ENCODE results near the gene XIRP1.

XIRP1 gene

DNA sequence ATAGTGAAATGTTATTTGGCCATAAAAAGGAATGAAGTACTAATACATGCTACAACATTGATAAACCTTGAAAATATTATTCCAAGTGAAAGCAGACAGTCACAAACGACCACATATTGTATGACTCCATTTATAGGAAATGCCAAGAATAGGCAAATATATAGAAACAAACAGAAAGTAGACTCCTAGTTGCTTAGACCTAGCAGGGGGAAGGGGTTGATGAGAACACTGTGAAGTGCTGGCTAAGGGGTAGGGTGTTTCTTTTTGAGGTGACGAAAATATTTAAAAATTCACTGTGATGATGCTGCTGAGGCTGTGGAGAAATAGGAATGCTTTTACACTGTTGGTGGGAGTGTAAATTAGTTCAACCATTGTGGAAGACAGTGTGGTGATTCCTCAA is 30.5 kb upstream of the XIRP1 start:
- H3K27me3 ChIP-seq (replicated peaks; ENCODE audit: control insufficient read depth, insufficient read depth, low read length): peaks cover 24% of the 10 kb centered on the region
- DNase-seq (ENCODE audit: low read depth): no peak
- no peaks in the 10 kb centered on the region for H3K9me3 ChIP-seq (ENCODE audit: control insufficient read depth, low read length)
- no peaks in the 10 kb centered on the region for H3K36me3 ChIP-seq (ENCODE audit: control insufficient read depth, insufficient read depth, low read length, severe bottlenecking)
- no peak overlapping the region for H3K4me3 ChIP-seq (ENCODE audit: low read length)
- no peak overlapping the region for H3K9ac ChIP-seq (ENCODE audit: low read length)
- H3K4me1 ChIP-seq (ENCODE audit: control insufficient read depth, insufficient read depth, low read length): peaks cover 5% of the 10 kb centered on the region

DNA sequence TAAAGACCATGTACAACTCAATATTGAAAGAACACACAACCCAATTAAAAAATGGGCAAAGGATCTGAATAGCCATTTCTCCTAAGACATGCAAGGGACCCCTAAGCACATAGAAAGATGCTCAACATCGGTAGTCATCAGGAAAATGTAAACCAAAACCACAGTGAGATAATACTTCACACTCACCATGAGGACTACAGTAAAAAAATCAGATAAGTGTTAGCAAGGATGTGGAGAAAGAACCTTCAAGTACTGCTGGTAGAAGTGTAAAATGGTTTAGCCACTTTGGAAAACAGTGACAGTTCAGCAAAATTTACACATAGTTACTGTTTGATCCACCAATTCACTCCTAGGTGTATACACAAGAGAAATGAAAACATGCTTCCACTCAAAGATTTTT is 30.1 kb upstream of the XIRP1 start:
- H3K36me3 ChIP-seq (ENCODE audit: control insufficient read depth, insufficient read depth, low read length, severe bottlenecking): no peaks in the 10 kb centered on the region
- no peak overlapping the region for H3K4me3 ChIP-seq (ENCODE audit: low read length)
- H3K4me1 ChIP-seq (ENCODE audit: control insufficient read depth, insufficient read depth, low read length): peaks cover 5% of the 10 kb centered on the region
- no peak for DNase-seq (ENCODE audit: low read depth)
- no peak overlapping the region for H3K9ac ChIP-seq (ENCODE audit: low read length)
- peaks cover 27% of the 10 kb centered on the region for H3K27me3 ChIP-seq (replicated peaks; ENCODE audit: control insufficient read depth, insufficient read depth, low read length)
- H3K9me3 ChIP-seq (ENCODE audit: control insufficient read depth, low read length): no peaks in the 10 kb centered on the region

DNA sequence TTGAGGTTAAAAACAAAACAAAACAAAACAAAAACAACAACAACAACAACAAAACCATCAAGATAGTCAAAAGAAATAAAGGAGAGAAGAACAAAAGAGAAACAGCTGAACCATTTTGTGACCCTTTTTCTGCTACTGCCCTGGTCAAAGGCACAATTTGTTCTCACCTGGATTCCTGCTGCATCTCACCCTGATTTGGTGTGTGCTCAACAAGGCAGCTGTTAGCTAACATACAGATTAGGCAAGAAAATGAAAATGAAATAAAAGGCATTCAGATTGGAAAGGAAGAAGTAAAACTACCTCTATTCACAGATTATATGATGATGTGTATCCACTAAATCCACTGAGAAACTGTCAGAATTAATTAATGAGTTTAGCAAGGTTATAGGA is 28.7 kb upstream of the XIRP1 start:
- H3K4me3 ChIP-seq (ENCODE audit: low read length): no peak overlapping the region
- no peaks in the 10 kb centered on the region for H3K36me3 ChIP-seq (ENCODE audit: control insufficient read depth, insufficient read depth, low read length, severe bottlenecking)
- H3K27me3 ChIP-seq (replicated peaks; ENCODE audit: control insufficient read depth, insufficient read depth, low read length): peaks cover 30% of the 10 kb centered on the region

DNA sequence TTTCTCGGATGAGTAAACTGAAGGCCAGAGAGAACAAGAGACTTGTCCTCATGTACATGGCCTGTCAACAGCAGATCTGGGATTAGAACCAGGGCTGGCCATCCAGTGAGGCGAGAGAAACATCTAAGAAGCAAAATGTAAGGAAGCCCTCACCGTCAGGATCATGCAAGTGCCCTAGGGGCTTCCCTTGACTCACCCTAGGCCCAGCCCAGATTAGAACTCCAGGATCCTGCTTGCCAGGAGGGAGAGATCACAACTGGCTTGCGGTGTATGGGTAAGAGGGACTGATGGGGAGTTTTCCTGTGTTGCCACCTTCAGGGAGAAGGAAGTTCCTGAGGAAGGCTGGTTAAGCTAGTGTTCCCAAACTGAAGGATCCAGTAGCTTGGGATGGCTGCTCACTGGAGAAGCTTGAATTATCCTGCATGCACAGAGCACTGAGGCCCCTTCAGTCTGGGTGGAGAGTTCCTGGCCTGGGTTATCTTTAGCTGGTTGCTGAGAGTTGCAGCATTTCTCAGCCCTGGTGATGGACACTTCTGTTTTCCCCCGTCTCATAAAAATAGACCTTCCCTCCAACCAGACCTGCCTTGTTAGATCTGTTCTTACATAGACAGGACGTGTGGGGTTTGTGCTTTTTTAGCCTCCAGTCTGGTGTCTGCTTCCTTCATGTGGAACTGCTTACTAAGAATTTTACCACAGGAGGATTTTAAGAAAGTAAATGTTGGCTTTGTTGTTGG is 28.2 kb upstream of the XIRP1 start:
- Histone ChIP-seq H3K36me3 (ENCODE audit: control insufficient read depth, insufficient read depth, low read length, severe bottlenecking) (no peaks in the 10 kb centered on the region), H3K9ac (ENCODE audit: low read length) (no peak overlapping the region), H3K4me1 (ENCODE audit: control insufficient read depth, insufficient read depth, low read length) (peaks cover 3% of the 10 kb centered on the region), H3K27me3 (replicated peaks; ENCODE audit: control insufficient read depth, insufficient read depth, low read length) (peaks cover 33% of the 10 kb centered on the region), H3K9me3 (ENCODE audit: control insufficient read depth, low read length) (no peaks in the 10 kb centered on the region), H3K4me3 (ENCODE audit: low read length) (no peak overlapping the region)
- no peak for DNase-seq (ENCODE audit: low read depth)

More for the DNA sequence above, 28.7 kb upstream of the XIRP1 start:
- DNase-seq (ENCODE audit: low read depth): no peak
- no peaks in the 10 kb centered on the region for H3K9me3 ChIP-seq (ENCODE audit: control insufficient read depth, low read length)
- peaks cover 5% of the 10 kb centered on the region for H3K4me1 ChIP-seq (ENCODE audit: control insufficient read depth, insufficient read depth, low read length)
- no peak overlapping the region for H3K9ac ChIP-seq (ENCODE audit: low read length)

DNA sequence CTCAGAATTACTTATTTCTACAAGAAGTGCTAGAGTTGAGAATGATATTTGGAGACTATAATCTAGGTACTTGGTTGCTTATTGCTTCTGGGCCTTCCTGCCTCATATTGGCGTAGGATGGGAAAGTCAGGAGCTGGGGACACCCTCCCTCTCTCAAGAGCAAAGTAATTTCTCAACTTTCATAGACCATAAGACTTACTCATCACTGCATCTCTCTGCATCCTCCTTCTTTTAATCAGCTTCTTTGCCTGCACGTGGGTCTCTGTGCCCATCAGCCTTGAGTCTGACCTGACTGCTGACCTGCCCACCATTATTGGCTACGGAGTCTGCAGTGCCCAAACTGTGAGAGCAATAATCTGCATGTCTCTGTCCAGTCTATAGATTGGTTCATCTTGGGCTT is 27.3 kb upstream of the XIRP1 start:
- peaks cover 26% of the 10 kb centered on the region for H3K27me3 ChIP-seq (replicated peaks; ENCODE audit: control insufficient read depth, insufficient read depth, low read length)
- H3K9me3 ChIP-seq (ENCODE audit: control insufficient read depth, low read length): no peaks in the 10 kb centered on the region
- H3K4me3 ChIP-seq (ENCODE audit: low read length): no peak overlapping the region
- no peaks in the 10 kb centered on the region for H3K36me3 ChIP-seq (ENCODE audit: control insufficient read depth, insufficient read depth, low read length, severe bottlenecking)
- no peak for DNase-seq (ENCODE audit: low read depth)
- H3K4me1 ChIP-seq (ENCODE audit: control insufficient read depth, insufficient read depth, low read length): no peaks in the 10 kb centered on the region
- H3K9ac ChIP-seq (ENCODE audit: low read length): no peak overlapping the region

DNA sequence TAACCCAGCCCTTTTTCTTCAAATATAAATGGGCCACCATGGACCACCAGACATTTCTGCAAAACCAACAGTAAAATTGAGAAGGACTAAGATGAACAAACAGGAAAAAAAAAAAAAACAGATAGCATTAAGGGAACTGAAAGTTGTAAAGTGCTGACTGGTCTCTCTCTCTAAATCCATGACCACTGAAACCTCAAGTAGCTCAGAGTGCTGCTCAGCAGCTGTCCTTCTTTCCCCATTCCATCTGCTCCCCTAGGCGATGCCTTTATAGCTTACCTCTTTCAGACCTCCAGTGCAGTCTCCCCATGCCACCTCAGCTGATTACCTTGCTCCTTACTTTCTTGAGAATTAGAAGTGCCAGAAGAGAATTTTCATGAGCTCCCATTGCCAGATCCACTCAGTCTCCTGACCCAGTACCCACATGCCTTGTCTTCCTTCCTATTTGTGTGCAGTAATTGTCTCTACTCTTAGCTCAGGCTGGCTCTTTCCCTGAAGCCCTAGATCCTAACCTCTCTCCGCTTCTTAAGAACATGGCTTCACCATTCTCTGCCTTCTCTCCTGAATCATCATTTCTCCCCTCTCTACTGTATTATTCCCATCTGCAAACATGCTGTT is 23.9 kb upstream of the XIRP1 start:
- Histone ChIP-seq H3K27me3 (replicated peaks; ENCODE audit: control insufficient read depth, insufficient read depth, low read length) (peaks cover 26% of the 10 kb centered on the region), H3K9me3 (ENCODE audit: control insufficient read depth, low read length) (no peaks in the 10 kb centered on the region), H3K4me3 (ENCODE audit: low read length) (no peak overlapping the region), H3K9ac (ENCODE audit: low read length) (no peak overlapping the region), H3K4me1 (ENCODE audit: control insufficient read depth, insufficient read depth, low read length) (no peaks in the 10 kb centered on the region), H3K36me3 (ENCODE audit: control insufficient read depth, insufficient read depth, low read length, severe bottlenecking) (no peaks in the 10 kb centered on the region)
- DNase-seq (ENCODE audit: low read depth): no peak

DNA sequence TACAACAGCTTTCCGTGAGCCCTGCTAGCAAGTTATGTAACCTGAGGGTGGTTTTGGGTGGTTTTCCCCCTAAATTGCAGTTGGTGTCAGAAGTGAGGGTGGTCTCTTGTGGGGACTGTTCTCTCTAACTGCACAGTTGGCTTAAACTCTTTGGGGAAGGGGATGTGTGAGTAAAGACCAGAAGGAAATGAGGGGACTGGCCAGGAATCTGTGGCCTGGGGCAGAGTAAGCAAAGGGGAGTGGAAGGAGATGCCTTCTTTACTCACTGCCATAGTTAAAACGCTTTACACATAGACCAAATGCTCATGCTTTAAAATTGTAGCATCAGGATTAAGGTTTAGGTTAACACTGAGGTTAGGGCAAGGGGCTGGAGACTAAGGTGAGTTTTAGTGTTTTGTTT is 21.2 kb upstream of the XIRP1 start:
- Histone ChIP-seq H3K4me3 (ENCODE audit: low read length) (no peak overlapping the region), H3K9ac (ENCODE audit: low read length) (no peak overlapping the region), H3K9me3 (ENCODE audit: control insufficient read depth, low read length) (no peaks in the 10 kb centered on the region), H3K27me3 (replicated peaks; ENCODE audit: control insufficient read depth, insufficient read depth, low read length) (peaks cover 23% of the 10 kb centered on the region), H3K36me3 (ENCODE audit: control insufficient read depth, insufficient read depth, low read length, severe bottlenecking) (no peaks in the 10 kb centered on the region), H3K4me1 (ENCODE audit: control insufficient read depth, insufficient read depth, low read length) (no peaks in the 10 kb centered on the region)
- no peak for DNase-seq (ENCODE audit: low read depth)

DNA sequence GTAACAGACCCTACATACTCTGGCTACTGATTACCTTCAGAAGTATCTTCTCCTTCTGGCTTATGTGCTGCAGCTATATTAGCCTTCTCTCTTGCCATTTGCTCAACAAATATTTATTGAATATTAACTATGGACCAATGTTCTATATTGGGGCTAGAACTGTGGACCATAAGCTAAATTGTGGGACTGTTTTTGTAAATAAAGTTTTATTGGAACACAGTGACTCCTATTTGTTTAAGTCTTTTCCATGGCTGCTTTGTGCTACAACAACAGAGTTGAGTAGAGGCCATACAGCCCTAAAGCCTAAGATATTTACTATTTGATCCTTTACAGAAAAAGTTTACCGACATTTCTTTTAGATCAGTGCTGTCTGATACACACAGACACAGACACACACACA is 20.3 kb upstream of the XIRP1 start:
- DNase-seq (ENCODE audit: low read depth): no peak
- Histone ChIP-seq H3K9ac (ENCODE audit: low read length) (no peak overlapping the region), H3K4me1 (ENCODE audit: control insufficient read depth, insufficient read depth, low read length) (no peaks in the 10 kb centered on the region), H3K27me3 (replicated peaks; ENCODE audit: control insufficient read depth, insufficient read depth, low read length) (peaks cover 28% of the 10 kb centered on the region), H3K36me3 (ENCODE audit: control insufficient read depth, insufficient read depth, low read length, severe bottlenecking) (no peaks in the 10 kb centered on the region), H3K4me3 (ENCODE audit: low read length) (no peak overlapping the region), H3K9me3 (ENCODE audit: control insufficient read depth, low read length) (no peaks in the 10 kb centered on the region)

DNA sequence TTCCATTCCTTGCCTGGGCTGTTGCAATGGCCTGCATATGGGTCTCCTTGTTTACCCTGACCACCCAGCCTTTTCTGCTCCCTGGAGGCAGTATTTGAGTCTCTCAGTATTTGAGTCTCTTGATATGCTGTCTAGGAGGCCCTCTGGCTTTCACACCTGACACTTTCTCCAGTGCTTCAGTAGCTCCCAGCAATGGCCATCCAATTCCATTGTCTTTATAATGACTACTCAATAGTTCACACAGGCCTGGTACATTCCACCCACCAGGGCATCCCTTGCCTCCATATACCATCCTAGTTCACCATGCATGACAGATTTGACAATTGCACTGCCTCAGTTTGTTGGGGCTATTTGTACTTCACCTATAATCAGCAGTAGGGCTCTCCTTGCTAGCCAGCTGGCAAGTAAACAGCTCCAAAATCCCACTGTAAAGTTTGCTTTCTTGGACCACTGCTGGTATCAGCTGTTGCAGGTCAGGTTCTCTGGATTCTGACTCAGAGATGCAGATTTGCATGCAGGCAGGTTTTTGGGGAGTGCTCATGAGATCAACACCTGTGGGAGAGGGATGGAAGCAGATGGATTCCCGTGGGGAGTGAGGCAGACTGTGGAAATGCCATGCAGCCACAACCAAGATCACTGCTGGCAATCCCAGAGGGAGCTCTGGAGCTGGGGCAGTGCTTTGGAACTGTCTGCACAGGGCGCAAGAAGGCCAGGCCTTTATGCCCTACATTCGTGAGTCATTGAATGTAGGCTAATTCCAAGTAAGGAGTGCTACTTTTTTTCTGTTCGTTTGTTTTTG is 19.1 kb upstream of the XIRP1 start:
- Histone ChIP-seq H3K9ac (ENCODE audit: low read length) (no peak overlapping the region), H3K4me1 (ENCODE audit: control insufficient read depth, insufficient read depth, low read length) (no peaks in the 10 kb centered on the region), H3K27me3 (replicated peaks; ENCODE audit: control insufficient read depth, insufficient read depth, low read length) (peaks cover 33% of the 10 kb centered on the region), H3K4me3 (ENCODE audit: low read length) (no peak overlapping the region), H3K36me3 (ENCODE audit: control insufficient read depth, insufficient read depth, low read length, severe bottlenecking) (no peaks in the 10 kb centered on the region), H3K9me3 (ENCODE audit: control insufficient read depth, low read length) (no peaks in the 10 kb centered on the region)
- no peak for DNase-seq (ENCODE audit: low read depth)

DNA sequence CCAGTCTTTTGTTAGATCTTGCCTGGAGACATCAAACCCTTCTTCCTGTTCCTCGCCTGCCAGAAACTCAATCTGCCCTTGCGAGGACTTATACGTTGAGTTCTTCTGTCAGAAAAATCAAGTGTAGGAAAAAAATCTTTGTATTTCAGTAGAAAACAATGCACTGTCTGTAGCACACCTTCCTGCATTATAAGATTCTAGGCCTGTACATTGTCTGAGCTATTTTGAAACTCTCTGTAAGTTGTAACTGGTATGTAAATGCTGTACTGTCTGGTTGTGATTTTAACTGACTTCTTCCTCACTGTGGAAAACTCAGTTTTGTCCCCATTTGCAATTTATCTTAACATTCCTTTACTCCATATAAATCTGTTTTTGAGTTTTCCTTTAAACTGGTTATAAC is 17.7 kb upstream of the XIRP1 start:
- H3K27me3 ChIP-seq (replicated peaks; ENCODE audit: control insufficient read depth, insufficient read depth, low read length): peaks cover 40% of the 10 kb centered on the region
- no peak overlapping the region for H3K4me3 ChIP-seq (ENCODE audit: low read length)
- DNase-seq (ENCODE audit: low read depth): no peak
- H3K9ac ChIP-seq (ENCODE audit: low read length): no peak overlapping the region
- no peaks in the 10 kb centered on the region for H3K36me3 ChIP-seq (ENCODE audit: control insufficient read depth, insufficient read depth, low read length, severe bottlenecking)
- no peaks in the 10 kb centered on the region for H3K4me1 ChIP-seq (ENCODE audit: control insufficient read depth, insufficient read depth, low read length)
- peaks cover 3% of the 10 kb centered on the region for H3K9me3 ChIP-seq (ENCODE audit: control insufficient read depth, low read length)

DNA sequence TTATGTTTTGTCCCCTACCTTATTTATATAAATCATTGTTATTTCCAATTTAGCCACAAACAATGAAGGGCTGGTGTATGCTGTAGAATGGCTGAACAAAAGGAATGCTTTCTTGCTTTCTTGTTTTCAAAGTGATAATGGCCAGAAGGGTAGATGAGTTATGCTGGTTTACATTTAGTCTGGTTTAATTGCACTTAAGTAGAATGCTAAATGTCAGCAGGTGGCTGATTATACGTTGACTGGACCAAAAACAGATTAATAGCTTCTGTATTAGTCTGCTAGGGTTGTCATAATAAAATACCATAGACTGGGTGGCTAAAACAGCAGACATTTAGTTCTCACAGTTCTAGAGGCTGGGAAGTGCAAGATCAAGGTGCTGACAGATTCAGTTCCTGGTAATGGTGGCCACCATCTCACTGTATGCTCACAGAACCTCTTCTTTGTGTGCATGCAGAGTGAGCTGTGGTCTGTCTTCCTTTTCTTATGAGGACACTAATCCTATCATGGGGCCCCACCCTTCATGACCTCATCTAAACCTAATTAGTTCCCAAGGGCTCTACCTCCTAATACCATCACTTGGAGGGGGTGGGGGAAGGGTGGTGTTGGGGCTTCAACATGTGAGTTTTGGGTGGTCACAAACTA is 17.1 kb upstream of the XIRP1 start:
- Histone ChIP-seq H3K36me3 (ENCODE audit: control insufficient read depth, insufficient read depth, low read length, severe bottlenecking) (no peaks in the 10 kb centered on the region), H3K27me3 (replicated peaks; ENCODE audit: control insufficient read depth, insufficient read depth, low read length) (peaks cover 40% of the 10 kb centered on the region), H3K9me3 (ENCODE audit: control insufficient read depth, low read length) (peaks cover 7% of the 10 kb centered on the region), H3K9ac (ENCODE audit: low read length) (no peak overlapping the region), H3K4me3 (ENCODE audit: low read length) (no peak overlapping the region), H3K4me1 (ENCODE audit: control insufficient read depth, insufficient read depth, low read length) (no peaks in the 10 kb centered on the region)
- no peak for DNase-seq (ENCODE audit: low read depth)

Measured in adipocyte (in vitro differentiated cells).